BLaER1 (cell line): Measurements from ENCODE around the gene E2F6.

Experiments used
- H3K27ac ChIP-seq: shearing (Covaris generic); formaldehyde crosslinking; 2 replicates; pipeline ENCODE4 v1.8.1; 2022
- H3K27me3 ChIP-seq: shearing (Covaris generic); formaldehyde crosslinking; 2 replicates; pipeline ENCODE4 v1.8.1; 2022
- H3K36me3 ChIP-seq: shearing (Covaris generic); formaldehyde crosslinking; 2 replicates; pipeline ENCODE4 v1.8.1; 2022
- H3K4me1 ChIP-seq: shearing (Covaris generic); formaldehyde crosslinking; 2 replicates; pipeline ENCODE4 v1.8.1; 2022
- H3K4me2 ChIP-seq: shearing (Covaris generic); formaldehyde crosslinking; 2 replicates; pipeline ENCODE4 v1.8.1; 2022
- H3K4me3 ChIP-seq: shearing (Covaris generic); formaldehyde crosslinking; 2 replicates; pipeline ENCODE4 v1.8.1; 2022
- H3K9ac ChIP-seq: shearing (Covaris generic); formaldehyde crosslinking; 2 replicates; pipeline ENCODE4 v1.8.1; 2022
- H3K9me3 ChIP-seq: shearing (Covaris generic); formaldehyde crosslinking; 2 replicates; pipeline ENCODE4 v1.8.1; 2022
- H4K20me1 ChIP-seq: shearing (Covaris generic); formaldehyde crosslinking; 2 replicates; pipeline ENCODE4 v1.8.1; 2022
- Cebpa-rat ChIP-seq: shearing (Covaris generic); IDR thresholded peaks from 2 replicates; pipeline ENCODE4 v1.8.1; 2022

Gene E2F6

GRCh38 chr2:11420190-11420589, 45.8 kb downstream of the E2F6 start:
- no peak overlapping the region for H3K4me2 ChIP-seq
- no peak overlapping the region for H3K4me3 ChIP-seq
- H3K27me3 ChIP-seq = no peaks in the 10 kb centered on the region
- H3K4me1 ChIP-seq = peaks cover 11% of the 10 kb centered on the region
- 0 out of 2 replicates have a peak, but pooled peaks cover 3% of the 10 kb centered on the region for H3K9me3 ChIP-seq
- no peak for TF ChIP-seq Cebpa-rat
- no peaks in the 10 kb centered on the region for H4K20me1 ChIP-seq
- no peaks in the 10 kb centered on the region for H3K36me3 ChIP-seq
- H3K9ac ChIP-seq = no peak overlapping the region
- H3K27ac ChIP-seq = no peak overlapping the region

GRCh38 chr2:11419781-11420180, 46.2 kb downstream of the E2F6 start:
- no peak overlapping the region for H3K27ac ChIP-seq
- H3K4me1 ChIP-seq = peaks cover 11% of the 10 kb centered on the region
- 0 out of 2 replicates have a peak, but pooled peaks cover 3% of the 10 kb centered on the region for H3K9me3 ChIP-seq
- no peak overlapping the region for H3K9ac ChIP-seq
- no peak for TF ChIP-seq Cebpa-rat
- no peaks in the 10 kb centered on the region for H4K20me1 ChIP-seq
- H3K36me3 ChIP-seq = no peaks in the 10 kb centered on the region
- H3K4me2 ChIP-seq = no peak overlapping the region
- no peaks in the 10 kb centered on the region for H3K27me3 ChIP-seq
- no peak overlapping the region for H3K4me3 ChIP-seq

- Histone ChIP-seq H3K27me3 (no peaks in the 10 kb centered on the region), H3K36me3 (no peaks in the 10 kb centered on the region), H3K4me1 (peaks cover 11% of the 10 kb centered on the region), H3K4me2 (no peak overlapping the region), H3K9ac (no peak overlapping the region), H3K4me3 (no peak overlapping the region), H3K9me3 (0 out of 2 replicates have a peak, but pooled peaks cover 3% of the 10 kb centered on the region), H4K20me1 (no peaks in the 10 kb centered on the region), H3K27ac (no peak overlapping the region)
- no peak for TF ChIP-seq Cebpa-rat
These were observed 47.9 kb downstream of the E2F6 start for GRCh38 chr2:11417946-11418585.

GRCh38 chr2:11416931-11417330, 49.0 kb downstream of the E2F6 start:
- H4K20me1 ChIP-seq = no peaks in the 10 kb centered on the region
- H3K36me3 ChIP-seq = no peaks in the 10 kb centered on the region
- no peak overlapping the region for H3K27ac ChIP-seq
- H3K9ac ChIP-seq = no peak overlapping the region
- no peak overlapping the region for H3K4me2 ChIP-seq
- H3K4me1 ChIP-seq = peaks cover 11% of the 10 kb centered on the region
- no peak overlapping the region for H3K4me3 ChIP-seq
- no peak for TF ChIP-seq Cebpa-rat
- H3K27me3 ChIP-seq = no peaks in the 10 kb centered on the region
- 0 out of 2 replicates have a peak, but pooled peaks cover 3% of the 10 kb centered on the region for H3K9me3 ChIP-seq

GRCh38 chr2:11416186-11416585, 49.8 kb downstream of the E2F6 start:
- H3K27ac ChIP-seq = no peak overlapping the region
- H3K4me1 ChIP-seq = peaks cover 11% of the 10 kb centered on the region
- no peaks in the 10 kb centered on the region for H3K27me3 ChIP-seq
- no peaks in the 10 kb centered on the region for H4K20me1 ChIP-seq
- H3K36me3 ChIP-seq = no peaks in the 10 kb centered on the region
- no peak for TF ChIP-seq Cebpa-rat
- no peak overlapping the region for H3K9ac ChIP-seq
- peak overlapping the region; percentile 52 for H3K4me2 ChIP-seq
- 0 out of 2 replicates have a peak, but pooled peaks cover 3% of the 10 kb centered on the region for H3K9me3 ChIP-seq
- H3K4me3 ChIP-seq = no peak overlapping the region

GRCh38 chr2:11414372-11415124, 51.4 kb downstream of the E2F6 start:
- Histone ChIP-seq H3K27me3 (no peaks in the 10 kb centered on the region), H3K9me3 (0 out of 2 replicates have a peak, but pooled peaks cover 3% of the 10 kb centered on the region), H3K36me3 (no peaks in the 10 kb centered on the region), H3K4me1 (peaks cover 11% of the 10 kb centered on the region), H3K4me3 (no peak overlapping the region), H3K4me2 (no peak overlapping the region), H4K20me1 (no peaks in the 10 kb centered on the region), H3K9ac (no peak overlapping the region), H3K27ac (no peak overlapping the region)
- no peak for TF ChIP-seq Cebpa-rat

GRCh38 chr2:11412449-11412810, 53.5 kb downstream of the E2F6 start:
- Histone ChIP-seq H3K9me3 (no peaks in the 10 kb centered on the region), H3K4me1 (peaks cover 11% of the 10 kb centered on the region), H3K9ac (no peak overlapping the region), H3K4me3 (no peak overlapping the region), H3K4me2 (no peak overlapping the region), H3K27me3 (no peaks in the 10 kb centered on the region), H3K36me3 (no peaks in the 10 kb centered on the region), H4K20me1 (no peaks in the 10 kb centered on the region), H3K27ac (no peak overlapping the region)
- TF ChIP-seq Cebpa-rat = no peak

GRCh38 chr2:11411768-11412448, 54.1 kb downstream of the E2F6 start:
- no peak for TF ChIP-seq Cebpa-rat
- H3K36me3 ChIP-seq = no peaks in the 10 kb centered on the region
- H3K4me1 ChIP-seq = peaks cover 11% of the 10 kb centered on the region
- H3K9me3 ChIP-seq = no peaks in the 10 kb centered on the region
- no peak overlapping the region for H3K4me3 ChIP-seq
- H3K4me2 ChIP-seq = no peak overlapping the region
- no peak overlapping the region for H3K9ac ChIP-seq
- H3K27me3 ChIP-seq = no peaks in the 10 kb centered on the region
- H4K20me1 ChIP-seq = no peaks in the 10 kb centered on the region
- H3K27ac ChIP-seq = no peak overlapping the region

GRCh38 chr2:11411244-11411643, 54.7 kb downstream of the E2F6 start:
- Histone ChIP-seq H3K4me2 (no peak overlapping the region), H3K4me1 (peaks cover 4% of the 10 kb centered on the region)

GRCh38 chr2:11410101-11410500, 55.9 kb downstream of the E2F6 start:
- Histone ChIP-seq H4K20me1 (no peaks in the 10 kb centered on the region), H3K9me3 (no peaks in the 10 kb centered on the region), H3K4me1 (no peaks in the 10 kb centered on the region), H3K4me3 (no peak overlapping the region), H3K36me3 (no peaks in the 10 kb centered on the region), H3K9ac (no peak overlapping the region), H3K4me2 (no peak overlapping the region), H3K27me3 (no peaks in the 10 kb centered on the region), H3K27ac (no peak overlapping the region)
- no peak for TF ChIP-seq Cebpa-rat

More at GRCh38 chr2:11411244-11411643, 54.7 kb downstream of the E2F6 start:
- Histone ChIP-seq H3K9me3 (no peaks in the 10 kb centered on the region), H3K36me3 (no peaks in the 10 kb centered on the region), H4K20me1 (no peaks in the 10 kb centered on the region), H3K9ac (no peak overlapping the region), H3K4me3 (no peak overlapping the region), H3K27ac (no peak overlapping the region), H3K27me3 (no peaks in the 10 kb centered on the region)
- no peak for TF ChIP-seq Cebpa-rat
